NOMO-1 treated with dmso at 0.1 percent for 144 hours (cell line): Measurements from ENCODE around the gene UNC5B.

Experiments
- DNase-seq: peaks from one replicate; lab custom pipeline; 2025; ENCODE audit not compliant: unreplicated experiment; lab: John Stamatoyannopoulos, UW

The UNC5B gene

DNA sequence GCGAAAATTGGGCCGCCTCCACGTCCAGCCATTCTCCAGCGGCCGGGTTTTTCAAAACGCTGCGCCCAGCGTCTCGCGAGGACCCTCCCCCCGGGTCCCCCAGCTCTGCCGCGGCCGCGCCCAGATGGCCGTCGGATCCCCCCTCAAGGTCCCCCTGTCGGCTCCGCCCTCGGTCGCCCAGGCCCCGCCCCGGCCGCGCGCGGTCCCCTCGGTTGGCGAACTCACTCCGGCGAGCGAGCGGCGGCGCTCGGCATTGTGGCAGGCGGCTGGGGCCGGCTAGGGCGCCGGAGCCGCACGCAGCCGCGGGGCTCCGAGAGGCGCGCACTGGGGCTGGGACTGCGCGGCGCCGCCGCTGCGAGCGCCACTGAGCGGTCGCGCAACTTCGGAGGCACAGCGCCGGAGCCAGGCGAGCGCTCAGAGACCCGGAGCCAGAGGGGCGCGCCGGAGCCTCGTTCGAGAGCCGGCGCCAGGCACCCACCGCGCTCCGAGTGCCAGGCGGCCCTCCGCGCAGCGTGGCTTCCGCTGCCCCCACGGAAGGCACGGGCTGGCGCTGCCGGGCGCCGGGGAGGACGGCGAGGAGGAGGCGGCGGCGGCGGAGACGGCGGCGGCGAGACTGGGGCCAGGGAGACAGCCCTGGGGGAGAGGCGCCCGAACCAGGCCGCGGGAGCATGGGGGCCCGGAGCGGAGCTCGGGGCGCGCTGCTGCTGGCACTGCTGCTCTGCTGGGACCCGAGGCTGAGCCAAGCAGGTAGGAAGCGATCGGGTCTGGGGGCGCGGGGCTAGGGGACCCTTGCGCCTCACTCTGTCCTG, at the start of gene UNC5B:
Gene UNC5B, plus strand, starts transcription at position 253 of the 809 bp plus-strand sequence. Its CDS starts 416 bp downstream, at position 669.
- DNase-seq, result peak; percentile 83

DNA sequence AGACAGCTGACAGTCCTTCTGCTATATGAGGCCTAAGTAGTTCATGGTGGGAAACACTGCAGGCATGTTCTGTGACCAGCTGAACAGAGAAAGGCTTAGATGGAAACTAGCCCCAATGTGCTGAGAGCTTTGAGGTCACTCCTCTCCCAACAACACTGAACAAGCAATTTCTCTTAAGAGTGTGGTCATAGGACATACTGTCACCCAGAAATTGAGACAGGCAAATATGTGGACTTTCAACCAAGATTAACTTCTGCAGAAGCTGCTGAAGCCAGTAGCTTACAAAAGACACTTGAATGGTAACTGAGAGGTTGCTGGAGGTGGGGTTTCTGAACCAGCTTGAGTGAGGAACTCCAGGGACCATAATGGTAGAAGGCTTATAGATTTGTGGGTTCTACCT, 38.9 kb upstream of the UNC5B start:
- DNase-seq, result no peak

DNA sequence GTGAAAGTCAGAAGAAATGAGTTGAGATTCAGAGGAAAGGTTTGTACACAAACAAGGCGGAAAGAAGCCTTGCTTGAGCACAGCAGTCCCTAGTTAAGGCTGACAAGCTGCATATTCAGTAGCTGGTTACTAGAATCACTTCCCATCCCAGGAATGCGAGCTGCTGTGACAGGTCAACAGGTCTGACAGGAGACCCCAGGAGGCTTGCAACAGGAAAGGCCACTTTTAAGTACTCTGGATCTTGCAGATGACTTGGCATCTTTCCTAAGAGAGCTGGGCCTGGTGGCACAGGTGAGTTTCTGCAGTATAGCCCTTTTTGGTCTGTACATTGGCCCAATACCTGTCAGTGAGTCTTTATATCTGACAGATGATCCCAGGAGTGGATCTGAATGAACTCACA, 35.7 kb upstream of the UNC5B start:
- DNase-seq, result no peak

DNA sequence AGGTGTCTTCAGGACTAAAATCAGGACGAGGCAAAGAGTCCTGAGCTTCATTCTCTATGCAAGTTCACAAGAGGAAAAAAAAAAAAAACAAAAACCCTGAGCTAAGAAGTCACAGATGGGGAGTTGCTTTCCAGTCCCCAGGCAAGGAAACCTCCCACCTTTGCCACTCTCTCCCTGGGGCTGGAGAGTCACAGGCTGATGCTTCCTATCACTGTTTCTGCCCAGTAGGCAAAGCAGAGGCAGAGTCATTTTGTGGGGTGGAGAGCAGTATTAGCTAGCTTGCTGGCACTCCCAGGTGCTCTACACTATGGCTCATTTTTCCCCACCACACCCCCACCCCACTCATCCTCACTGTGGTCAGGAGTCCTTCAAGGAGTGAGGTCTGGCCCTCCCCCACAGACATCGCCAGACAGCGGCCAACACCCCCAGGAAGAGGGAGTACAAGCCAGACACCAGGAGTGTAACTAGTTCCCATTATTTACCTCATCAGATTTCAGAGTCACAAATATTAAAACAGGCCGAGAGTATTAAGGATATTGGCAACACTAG, 34.6 kb upstream of the UNC5B start:
- no peak for DNase-seq

DNA sequence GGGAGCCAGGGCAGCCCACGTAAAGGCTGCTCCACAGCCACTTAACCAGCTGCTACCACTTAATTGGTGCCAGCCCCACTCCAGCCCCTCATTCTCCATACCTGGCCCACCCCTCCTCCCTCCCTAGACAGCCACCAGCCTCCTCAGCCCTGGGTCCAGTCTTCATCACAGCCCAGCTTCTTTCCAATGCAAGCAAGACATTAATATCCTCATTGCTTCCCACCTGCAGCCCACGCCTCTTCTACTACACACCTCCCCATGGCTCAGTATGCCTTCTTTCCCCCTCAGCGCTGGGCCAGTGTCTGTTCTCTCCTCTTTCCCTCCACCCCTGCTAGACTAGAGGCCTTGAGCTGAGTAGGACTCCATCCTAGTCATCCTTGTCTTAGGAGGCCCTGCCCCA, 33.5 kb upstream of the UNC5B start:
- no peak for DNase-seq

DNA sequence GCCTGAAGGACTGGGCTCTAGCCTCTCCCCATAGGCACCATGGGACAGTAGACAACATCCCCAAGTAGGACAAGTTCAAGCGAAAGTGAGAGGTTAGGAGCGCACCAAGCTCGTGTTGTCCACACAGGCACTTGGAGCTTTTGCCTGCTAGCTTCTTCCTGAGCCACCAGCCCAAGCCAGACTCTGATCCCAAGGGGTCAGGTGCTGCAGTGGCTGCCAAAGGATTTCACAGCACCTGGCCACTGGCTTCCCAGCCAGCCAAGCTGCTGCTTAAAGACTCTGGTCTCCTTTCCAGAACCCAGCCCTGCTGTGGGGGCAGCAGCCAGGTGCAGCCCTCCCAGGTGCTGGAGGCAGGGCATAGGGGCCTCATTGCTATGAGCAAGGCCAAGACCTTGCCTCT, 33.0 kb upstream of the UNC5B start:
- no peak for DNase-seq

DNA sequence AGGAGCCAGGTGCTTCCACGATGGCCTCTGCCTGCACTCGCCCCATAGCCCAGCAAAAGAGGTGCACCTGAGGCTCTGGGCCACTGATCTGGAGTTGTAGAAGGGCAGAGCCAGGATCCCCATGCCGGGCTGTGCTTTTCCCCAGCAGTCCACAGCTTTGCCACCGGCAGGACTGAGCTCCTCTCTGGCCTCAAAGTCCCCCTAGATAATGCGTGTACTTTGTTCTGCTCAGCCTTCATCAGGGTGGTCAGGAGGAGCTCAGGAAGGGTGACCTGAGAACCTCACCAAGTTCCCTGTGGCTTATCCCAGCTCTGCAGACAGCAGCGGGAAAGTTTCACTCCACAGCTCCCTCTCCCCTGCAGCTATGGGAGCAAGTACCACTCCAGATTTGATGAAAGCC, 27.9 kb upstream of the UNC5B start:
- DNase-seq, result no peak

DNA sequence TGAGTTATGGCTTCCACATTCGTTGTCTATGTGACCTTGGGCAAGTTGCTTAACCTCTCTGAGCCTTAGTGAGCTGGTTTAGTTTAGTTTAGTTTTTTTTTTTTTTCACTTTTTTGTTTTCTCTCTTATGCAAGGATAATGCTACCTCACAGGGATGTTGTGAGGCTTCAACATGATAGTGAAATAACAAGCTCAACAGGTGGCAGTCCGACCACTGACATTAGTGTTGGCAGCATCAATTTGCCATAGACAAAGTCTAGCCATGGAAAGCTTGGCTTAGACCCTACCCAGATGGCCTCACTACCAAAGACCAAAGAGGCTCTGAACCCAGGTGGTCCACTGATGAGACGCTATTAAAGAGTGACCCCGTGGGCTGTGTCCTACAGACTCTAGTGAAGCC, 27.2 kb upstream of the UNC5B start:
- no peak for DNase-seq

DNA sequence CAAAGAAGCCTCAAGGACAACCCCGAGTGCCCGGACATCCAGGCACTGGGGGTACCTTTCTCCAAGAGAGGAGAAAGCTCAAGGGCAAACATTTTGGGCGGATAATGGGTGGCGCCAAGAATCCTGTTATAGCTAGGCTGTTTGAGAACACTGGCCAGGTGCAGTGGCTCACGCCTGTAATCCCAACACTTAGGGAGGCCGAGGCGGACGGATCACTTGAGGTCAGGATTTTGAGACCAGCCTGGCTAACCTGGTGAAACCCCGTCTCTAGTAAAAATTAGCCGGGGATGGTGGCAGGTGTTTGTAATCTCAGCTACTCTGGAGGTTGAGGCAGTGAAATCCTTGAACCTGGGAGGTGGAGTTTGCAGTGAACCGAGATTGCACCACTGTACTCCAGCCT, 25.2 kb upstream of the UNC5B start:
- no peak for DNase-seq

DNA sequence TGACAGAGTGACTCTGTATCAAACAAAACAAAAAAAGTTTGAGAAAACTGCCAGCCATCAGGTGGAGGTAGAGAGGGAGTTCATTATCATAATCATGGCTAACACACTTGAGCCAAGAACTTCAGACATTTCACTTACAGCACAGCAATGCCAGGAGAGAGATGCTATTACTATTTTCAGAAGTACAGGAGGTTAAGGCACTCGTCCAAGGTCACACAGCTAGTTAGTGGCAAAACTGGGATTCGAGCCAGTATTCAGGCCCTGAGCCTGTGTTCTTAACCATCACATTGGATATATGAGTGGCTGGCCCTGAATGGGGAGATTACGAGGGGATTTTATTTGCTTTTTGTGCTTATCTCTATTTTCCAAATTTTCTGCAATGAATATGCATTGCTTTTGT, 24.8 kb upstream of the UNC5B start:
- no peak for DNase-seq

DNA sequence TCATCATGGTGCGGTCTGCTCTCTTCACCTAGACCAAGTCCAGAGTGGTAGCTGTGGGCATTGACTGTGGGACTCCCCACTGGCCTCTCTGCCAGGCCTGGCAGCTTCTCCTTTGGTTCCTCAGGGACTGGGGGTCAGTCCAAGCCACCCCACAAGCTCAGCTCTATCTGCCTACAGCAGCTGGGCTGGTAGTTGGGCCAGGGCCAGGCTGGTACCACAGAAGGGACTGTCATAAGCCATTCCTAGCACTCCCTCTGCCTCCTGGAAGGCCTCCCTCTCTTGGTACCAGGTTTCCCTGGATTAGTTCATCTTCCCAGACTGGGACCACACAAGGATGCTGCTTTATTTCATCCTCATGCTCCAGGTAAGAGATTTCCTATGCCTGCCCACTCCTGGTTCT, 24.2 kb upstream of the UNC5B start:
- no peak for DNase-seq

DNA sequence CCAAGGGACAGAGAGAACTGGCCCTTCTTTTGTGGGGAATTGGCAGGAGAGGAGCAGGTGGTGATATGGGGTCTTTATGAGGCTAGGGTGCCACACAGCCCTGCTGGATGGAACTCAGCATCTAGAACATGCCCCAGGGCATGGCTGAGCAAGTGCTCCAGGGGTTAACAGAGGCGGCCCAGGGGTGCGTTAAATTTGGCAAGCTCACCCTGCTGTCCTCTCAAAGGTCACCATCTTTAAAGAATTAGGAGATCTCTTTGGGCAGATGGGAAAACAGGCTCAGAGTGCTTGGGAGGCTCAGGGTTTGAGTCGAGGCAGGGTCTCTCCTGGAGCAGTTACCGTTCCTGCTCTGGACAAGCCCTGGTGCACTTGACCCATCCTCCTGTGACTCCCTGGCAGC, 21.4 kb upstream of the UNC5B start:
- DNase-seq, result no peak

DNA sequence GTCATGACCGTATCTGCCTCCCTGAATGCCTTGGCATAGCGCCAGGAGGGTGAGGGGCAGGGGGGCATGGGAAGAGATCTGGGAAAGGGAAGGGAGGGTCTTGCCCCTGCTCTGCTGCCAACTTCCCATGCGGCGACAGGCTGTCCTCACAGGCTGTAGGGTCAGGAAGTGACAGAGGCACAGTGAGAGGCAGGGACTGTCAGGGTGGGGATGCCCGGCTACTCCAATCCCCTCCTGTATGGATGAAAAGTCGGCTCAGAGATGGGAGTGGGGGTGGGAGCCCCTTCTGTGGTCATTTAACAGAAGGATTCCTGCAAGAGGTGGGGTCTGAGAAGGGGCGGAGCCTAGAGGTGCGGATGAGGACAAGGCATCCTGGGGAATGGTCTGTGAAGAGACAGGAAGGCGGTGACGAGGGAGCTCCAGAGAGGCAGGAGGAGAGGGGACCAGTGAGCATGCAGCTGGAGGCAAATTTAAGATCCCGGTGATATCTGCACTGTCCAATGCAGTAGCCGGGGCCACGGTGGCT, 20.8 kb upstream of the UNC5B start:
- DNase-seq, result no peak

DNA sequence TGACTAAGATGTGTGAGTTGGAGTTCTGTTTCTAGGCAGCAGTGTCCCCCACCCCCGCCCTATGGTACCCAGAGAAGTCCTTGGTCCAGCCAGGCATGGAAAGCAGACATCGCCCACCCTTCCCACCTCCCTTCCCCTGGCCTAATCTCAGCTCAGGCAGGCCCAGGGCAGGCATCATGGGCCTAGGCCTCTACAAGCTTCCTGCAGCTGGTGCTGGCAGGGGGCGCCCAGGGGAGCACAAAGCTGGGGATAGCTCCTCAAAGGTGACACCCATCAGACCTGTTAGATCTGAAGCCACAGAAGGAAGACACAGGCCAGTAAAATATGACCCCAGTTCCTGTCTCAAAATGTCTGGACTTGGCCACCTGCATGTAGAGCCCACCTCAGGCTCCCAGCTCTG, 18.9 kb upstream of the UNC5B start:
- DNase-seq, result no peak

DNA sequence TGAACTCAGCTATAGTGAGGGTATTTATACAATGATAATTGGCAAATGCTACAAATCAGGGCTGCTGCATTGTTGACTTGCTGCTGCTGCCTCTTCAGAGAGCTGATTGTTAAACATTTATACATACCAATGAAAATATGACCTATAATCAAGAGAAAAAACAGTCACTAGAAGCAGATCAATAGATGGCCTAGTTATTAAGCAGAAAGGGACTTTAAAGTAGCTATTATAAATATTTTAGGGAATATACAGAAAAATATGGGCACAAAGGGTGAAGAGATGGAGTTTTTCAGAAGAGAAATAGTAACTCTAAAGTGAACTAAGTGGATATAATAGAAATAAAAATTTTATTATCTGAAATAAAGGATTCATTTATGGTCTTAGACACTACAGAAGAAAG, 14.4 kb upstream of the UNC5B start:
- DNase-seq, result no peak

DNA sequence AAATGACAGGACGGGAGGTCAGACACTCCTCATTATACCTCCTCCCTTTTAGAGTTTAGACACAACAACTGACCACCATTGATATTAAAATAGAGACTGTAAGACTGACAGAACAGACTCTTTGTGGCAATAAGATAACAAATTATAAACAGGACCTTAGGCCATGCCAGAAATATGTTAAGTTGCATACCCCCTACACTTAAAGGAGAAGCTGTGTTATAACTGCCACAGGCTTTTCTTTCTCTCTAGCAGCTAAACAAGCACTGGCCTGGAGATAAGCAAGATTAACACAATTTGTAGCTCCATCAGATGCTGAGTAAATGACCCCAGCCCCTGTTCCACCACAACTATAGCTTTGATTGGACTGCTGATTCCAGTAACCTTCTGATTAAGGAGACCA, 10.5 kb upstream of the UNC5B start:
- DNase-seq, result no peak

DNA sequence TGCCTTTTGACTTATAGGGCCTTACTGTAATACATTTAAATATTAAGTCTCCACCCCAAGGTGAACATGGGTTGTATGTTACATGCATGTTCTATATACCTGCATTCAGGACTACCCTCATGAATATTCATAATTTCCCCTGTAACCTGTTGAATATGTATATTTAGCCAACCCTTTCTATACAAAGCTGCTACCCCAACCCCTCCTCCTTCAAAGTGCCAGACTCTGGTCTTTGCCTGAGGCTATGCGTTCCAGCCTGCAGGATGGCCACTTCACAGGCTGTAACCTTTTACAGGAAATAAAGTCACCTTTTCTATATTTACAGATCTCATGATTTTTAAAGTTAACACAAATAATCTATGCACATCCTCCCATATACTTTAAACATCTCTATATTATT, 10.1 kb upstream of the UNC5B start:
- DNase-seq, result no peak

DNA sequence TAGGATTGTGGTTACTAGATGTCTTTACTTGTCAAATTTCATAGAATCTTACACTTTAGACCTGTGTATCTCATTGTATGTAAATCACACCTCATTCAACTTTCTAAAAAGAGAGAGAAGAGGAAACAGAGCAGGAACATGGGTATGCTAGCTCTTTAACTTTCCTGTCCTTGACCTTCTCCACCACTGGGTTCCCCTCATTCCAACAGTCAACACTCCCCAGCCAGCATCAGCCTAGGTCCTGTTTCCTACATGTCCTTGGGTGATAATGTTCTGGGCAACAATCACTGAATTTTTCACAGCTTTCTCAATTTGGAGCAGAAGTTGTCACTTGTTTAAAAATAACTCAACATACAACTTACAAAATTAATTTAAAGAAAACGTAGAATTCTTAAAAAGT, 9.2 kb upstream of the UNC5B start:
- no peak for DNase-seq

DNA sequence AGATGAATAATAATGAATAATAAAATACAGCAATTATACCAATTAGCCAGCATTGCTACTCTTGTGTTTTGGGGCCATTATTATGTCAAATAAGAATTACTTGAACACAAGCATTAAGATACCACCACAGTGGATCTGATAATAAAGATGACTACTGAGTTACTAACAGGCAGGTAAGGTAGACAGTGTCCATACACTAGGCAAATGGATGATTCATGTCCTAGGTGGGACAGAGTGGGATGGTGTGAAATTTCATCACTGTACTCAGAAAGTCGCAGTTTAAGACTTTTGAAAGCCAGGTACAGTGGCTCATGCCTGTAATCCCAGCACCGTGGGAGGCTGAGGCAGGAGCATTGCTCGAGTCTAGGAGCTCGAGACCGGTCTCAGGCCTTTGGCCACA, 8.7 kb upstream of the UNC5B start:
- DNase-seq, result no peak

DNA sequence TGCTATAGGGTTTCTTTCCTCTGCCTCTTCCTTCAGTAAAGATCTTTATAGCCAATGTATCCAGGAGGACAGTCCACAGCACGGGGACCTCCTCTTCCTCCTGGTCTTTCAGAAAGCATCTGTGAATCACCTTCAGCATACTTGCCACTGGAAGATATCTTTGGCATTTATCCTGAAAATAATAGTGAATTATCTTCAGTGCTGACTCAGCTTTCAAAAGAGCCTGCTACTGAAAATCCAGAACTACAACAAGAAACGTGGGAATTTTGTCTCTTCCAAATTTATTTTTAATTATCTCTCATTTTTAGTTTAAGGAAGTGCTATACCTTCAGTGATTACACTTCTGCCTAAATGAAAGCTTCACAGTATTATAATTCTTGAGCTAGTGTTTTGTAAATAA, 7.6 kb upstream of the UNC5B start:
- no peak for DNase-seq

DNA sequence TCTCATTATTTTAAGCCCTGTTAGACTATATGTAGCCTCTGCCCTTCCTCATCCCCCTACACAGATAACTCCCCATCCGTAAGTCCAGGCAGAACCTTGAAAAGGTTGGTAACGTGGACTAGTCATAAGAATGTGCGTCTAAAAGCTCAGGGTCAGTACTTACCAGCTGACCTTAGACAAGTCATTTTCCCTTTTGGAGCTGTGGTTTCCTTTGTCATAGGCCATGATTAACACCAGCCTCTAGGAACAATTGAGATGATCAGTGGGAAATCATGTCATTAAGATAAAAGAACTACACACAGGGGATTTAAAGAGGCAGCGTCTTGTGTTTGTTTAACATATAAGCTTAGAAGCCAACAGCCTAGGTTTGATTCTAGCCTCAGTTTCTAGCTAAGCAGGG, 6.9 kb upstream of the UNC5B start:
- DNase-seq, result no peak

DNA sequence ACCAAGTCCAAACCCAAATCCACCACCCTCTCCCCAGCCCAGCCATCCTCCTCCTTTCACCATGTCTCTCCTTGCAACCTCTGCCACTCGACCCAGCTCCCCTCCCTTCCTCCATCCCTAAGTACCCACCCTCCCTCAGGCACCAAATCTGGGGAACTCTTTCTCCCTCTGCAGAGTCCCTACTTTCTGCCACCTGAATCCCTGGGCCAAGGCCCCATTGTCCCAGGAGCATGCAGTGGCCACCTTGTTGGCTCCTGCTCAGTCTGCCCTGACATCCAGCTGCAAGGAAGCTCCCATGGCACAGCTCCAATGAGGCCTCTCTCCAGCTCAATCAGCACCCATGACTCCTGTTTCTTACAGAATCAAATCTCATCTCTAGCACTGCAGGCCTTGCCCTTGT, 5.5 kb upstream of the UNC5B start:
- no peak for DNase-seq

DNA sequence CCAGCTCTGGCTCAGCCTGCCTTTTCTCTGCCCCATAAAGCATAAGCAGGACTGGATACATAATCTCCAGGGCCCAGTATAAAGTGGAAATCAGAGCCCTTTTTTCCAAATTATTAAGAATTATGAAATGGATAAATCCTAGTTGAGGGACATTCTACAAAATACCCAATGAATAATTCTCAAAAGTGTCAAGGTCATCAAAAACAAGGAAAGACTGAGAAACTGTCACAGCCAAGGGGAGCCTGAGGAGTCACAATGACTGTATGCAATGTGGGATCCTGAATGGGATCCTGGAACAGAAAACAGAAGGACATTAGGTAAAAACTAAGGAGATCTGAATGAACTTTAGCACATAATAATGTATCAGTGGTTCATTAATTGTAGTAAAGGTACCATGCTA, 4.8 kb upstream of the UNC5B start:
- no peak for DNase-seq
